Ascending aorta (tissue), 2 donors: ENCODE data around the gene SCAI. TPM values are rescaled to one million over a fixed set of nuclear protein-coding genes. Genes with fewer than 3 reads are reported as not detected.
A peak's percentile ranks its signal among the peaks of the same experiment; 100 is the strongest.
"Not testable (repeated sequence)": the region's sequence is repeated elsewhere in the genome, so short reads cannot be mapped to it uniquely, and the experiment has no call there.

Source experiments
- DNase-seq, 2 donors: peaks; one replicate each; pipeline ENCODE4 v3.0.0-alpha.2; 2019; ENCODE audit warnings: low spot score in 2 of 2
- H3K27ac ChIP-seq, 2 donors: fragments of 200-600 bp; sonication (generic); one replicate each; pipeline ENCODE4 v1.5.1; 2016 to 2017; ENCODE audit warnings: mild to moderate bottlenecking in 1 of 2
- H3K27me3 ChIP-seq: fragments of 200-600 bp; sonication (generic); one replicate; pipeline ENCODE4 v1.5.1; 2017
- H3K36me3 ChIP-seq, 2 donors: fragments of 200-600 bp; sonication (generic); one replicate each; pipeline ENCODE4 v1.5.1; 2016
- H3K4me1 ChIP-seq, 2 donors: fragments of 200-600 bp; sonication (generic); one replicate each; pipeline ENCODE4 v1.5.1; 2016 to 2017; ENCODE audit warnings: mild to moderate bottlenecking in 1 of 2
- H3K4me3 ChIP-seq, 2 donors: fragments of 200-600 bp; sonication (generic); one replicate each; pipeline ENCODE4 v1.5.1; 2016 to 2017; ENCODE audit warnings: mild to moderate bottlenecking in 1 of 2
- H3K9me3 ChIP-seq, 2 donors: fragments of 200-600 bp; sonication (generic); one replicate each; pipeline ENCODE4 v1.5.1; 2016
- CTCF ChIP-seq, 3 experiments: fragments of 200-600 bp in 2 of 3; fragments of 450-650 bp in 1 of 3; sonication (generic) in 2 of 3; IDR thresholded peaks; one replicate each; pipeline ENCODE4 v1.5.1; 2016 to 2019; ENCODE audit warnings: antibody characterized with exemption in 3 of 3, mild to moderate bottlenecking in 1 of 3, moderate library complexity in 1 of 3
- intact Hi-C: fragments of 100-400 bp; cut with DNase I; formaldehyde crosslinking; loops from one replicate; pipeline ENCODE4 v1.15.1; 2023
- total RNA-seq: library from RNA; depleted of rRNA; stranded (reverse); fragments of >200 nt; gene quantifications from one replicate; pipeline ENCODE4 v1.1.0, GENCODE V29; 2016

Gene SCAI
- total RNA-seq, 1 donor from 2014 or later, result 2.4 TPM

- Histone ChIP-seq H3K36me3 (peaks cover 0 to 18% of the 10 kb centered on the region in 2 donors), H3K27ac (peak overlapping the region; percentile 19 to 67), H3K4me3 (no peak overlapping the region), H3K27me3 (no peaks in the 10 kb centered on the region), H3K4me1 (peaks cover 0 to 25% of the 10 kb centered on the region in 2 donors), H3K9me3 (no peaks in the 10 kb centered on the region)
- DNase-seq, result no peak
- intact Hi-C loops, result no loop called here
- no peak for TF ChIP-seq CTCF (IDR thresholded peaks at IDR 0.05)
Measured at GRCh38 chr9:125172031-125172755, 28.9 kb upstream of the SCAI start.

- no peak for DNase-seq
- Histone ChIP-seq H3K9me3 (no peaks in the 10 kb centered on the region), H3K36me3 (peaks cover 0 to 17% of the 10 kb centered on the region in 2 donors), H3K27me3 (no peaks in the 10 kb centered on the region), H3K4me1 (peaks cover 0 to 42% of the 10 kb centered on the region in 2 donors), H3K4me3 (no peak overlapping the region), H3K27ac (peak overlapping the region in 1 of 2 donors; percentile 29)
- intact Hi-C loops, result loop anchor here (5.0 kb wide), 1 partner anchor 32 kb away; the partner anchor contains the start of gene RABEPK
- no peak for TF ChIP-seq CTCF (IDR thresholded peaks at IDR 0.05)
Measured at GRCh38 chr9:125169895-125170294, 26.6 kb upstream of the SCAI start.

GRCh38 chr9:125166762-125167161, 23.4 kb upstream of the SCAI start:
- Histone ChIP-seq H3K4me3 (no peak overlapping the region), H3K36me3 (peaks cover 0 to 12% of the 10 kb centered on the region in 2 donors), H3K4me1 (peaks cover 0 to 31% of the 10 kb centered on the region in 2 donors), H3K9me3 (no peaks in the 10 kb centered on the region), H3K27me3 (no peaks in the 10 kb centered on the region), H3K27ac (peak overlapping the region; percentile 81 to 82)
- DNase-seq, result no peak
- no peak for TF ChIP-seq CTCF (IDR thresholded peaks at IDR 0.05)
- intact Hi-C loops, result loop anchor here (1.0 to 5.0 kb wide), 3 partner anchors 23 to 36 kb away; partner anchors contain the start of genes PPP6C, RABEPK and SCAI

- H3K27me3 ChIP-seq, H3K4me3 ChIP-seq, H3K36me3 ChIP-seq, DNase-seq, intact Hi-C loops, H3K9me3 ChIP-seq: not testable (repeated sequence)
- Histone ChIP-seq H3K4me1 (peaks cover 0 to 41% of the 10 kb centered on the region in 2 donors), H3K27ac (peak overlapping the region in 1 of 2 donors; percentile 56)
Measured at GRCh38 chr9:125162891-125163290, 19.6 kb upstream of the SCAI start.

GRCh38 chr9:125161284-125161918, 18.1 kb upstream of the SCAI start:
- Histone ChIP-seq H3K27me3 (no peaks in the 10 kb centered on the region), H3K4me1 (peaks cover 0 to 32% of the 10 kb centered on the region in 2 donors), H3K27ac (peak overlapping the region; percentile 36 to 56), H3K36me3 (peaks cover 7 to 10% of the 10 kb centered on the region in 2 donors), H3K9me3 (no peaks in the 10 kb centered on the region), H3K4me3 (no peak overlapping the region)
- no peak for DNase-seq
- intact Hi-C loops, result no loop called here
- TF ChIP-seq CTCF (IDR thresholded peaks at IDR 0.05), result no peak

GRCh38 chr9:125160750-125161149, 17.4 kb upstream of the SCAI start:
- peaks cover 7 to 10% of the 10 kb centered on the region in 2 donors for H3K36me3 ChIP-seq
- TF ChIP-seq CTCF (IDR thresholded peaks at IDR 0.05), result no peak
- intact Hi-C loops, result no loop called here
- H3K4me3 ChIP-seq, result no peak overlapping the region
- H3K27me3 ChIP-seq, result no peaks in the 10 kb centered on the region
- no peak for DNase-seq
- peak overlapping the region; percentile 36 to 56 for H3K27ac ChIP-seq
- H3K9me3 ChIP-seq, result no peaks in the 10 kb centered on the region
- H3K4me1 ChIP-seq, result peaks cover 0 to 28% of the 10 kb centered on the region in 2 donors
